Endothelial cell of umbilical vein (primary cell): ENCODE results near the gene PSME3IP1. TPM values are rescaled to one million over a fixed set of nuclear protein-coding genes. Genes with fewer than 3 reads are reported as not detected.

ENCODE experiments used
- BruUV-seq: library from RNA; stranded (reverse); fragments of 400-500 nt; replicated peaks from 2 replicates; lab custom pipeline; 2021; lab: Mats Ljungman, UMichigan
- CTCF ChIA-PET: fragments of 300-600, 350-600 bp; sonication (Branson Sonifier 250); formaldehyde crosslinking; loops from one replicate; lab custom pipeline; 2021; ENCODE audit warnings: antibody characterized with exemption, inconsistent platforms; lab: Charles Lee
- POLR2A ChIA-PET: fragments of 300-600, 350-600 bp; sonication (Branson Sonifier 250); formaldehyde crosslinking; loops from one replicate; lab custom pipeline; 2021; ENCODE audit warnings: antibody characterized with exemption, inconsistent platforms; lab: Charles Lee
- DNase-seq: peaks from one replicate; pipeline ENCODE4 v3.0.0-alpha.2; 2011; ENCODE audit warnings: low read depth, low spot score
- FAIRE-seq: peaks from 2 replicates; lab custom pipeline; 2011; peaks lifted over from hg19 to GRCh38; lab: Jason Lieb, UNC
- H2AFZ ChIP-seq: 2 replicates; pipeline ENCODE4 v1.6.0; 2012; ENCODE audit warnings: low read depth, low read length, control low read depth, inconsistent platforms
- H3K27ac ChIP-seq: 2 replicates; pipeline ENCODE4 v1.5.1; 2011; ENCODE audit warnings: low read depth, mild to moderate bottlenecking, control low read depth, low read length, moderate library complexity; ENCODE audit not compliant: insufficient read depth
- H3K27me3 ChIP-seq, 2 experiments: 2 replicates each; pipeline versions ENCODE4 v1.6.0 to v1.6.1; 2011; ENCODE audit warnings: low read length in 2 of 2, mixed read lengths in 1 of 2; ENCODE audit not compliant: control insufficient read depth in 2 of 2, insufficient read depth in 2 of 2
- H3K36me3 ChIP-seq, 2 experiments: 2 replicates in 1 of 2; 3 replicates in 1 of 2; pipeline ENCODE4 v1.5.1; 2011; ENCODE audit warnings: low read length in 2 of 2, mild to moderate bottlenecking in 1 of 2, moderate library complexity in 1 of 2; ENCODE audit not compliant: control insufficient read depth in 2 of 2, insufficient read depth in 2 of 2; ENCODE audit errors: extremely low read depth in 1 of 2
- H3K4me1 ChIP-seq: 3 replicates; pipeline ENCODE4 v1.5.1; 2011; ENCODE audit warnings: mild to moderate bottlenecking, low read length; ENCODE audit not compliant: control insufficient read depth, insufficient read depth; ENCODE audit errors: extremely low read depth
- H3K4me2 ChIP-seq: 2 replicates; pipeline ENCODE4 v1.6.1; 2011; ENCODE audit warnings: low read length, control low read depth, mixed read lengths; ENCODE audit not compliant: insufficient read depth
- H3K4me3 ChIP-seq, 3 experiments: fragments of 200-600 bp in 1 of 3; sonication (generic), shearing (Covaris generic) in 1 of 3; replicated peaks in 1 of 3; 2 replicates each; pipeline ENCODE4 v1.5.1; 2011 to 2016; ENCODE audit warnings: control low read depth in 3 of 3, low read length in 3 of 3, mild to moderate bottlenecking in 2 of 3, inconsistent platforms in 1 of 3, low read depth in 1 of 3, moderate library complexity in 1 of 3; ENCODE audit not compliant: insufficient read depth in 1 of 3
- H3K79me2 ChIP-seq: 2 replicates; pipeline ENCODE4 v1.6.0; 2012; ENCODE audit warnings: low read length, inconsistent platforms; ENCODE audit not compliant: control insufficient read depth, insufficient read depth
- H3K9ac ChIP-seq: replicated peaks from 2 replicates; pipeline ENCODE3; 2011; ENCODE audit warnings: low read length, control low read depth; ENCODE audit not compliant: insufficient read depth; ENCODE audit errors: extremely low read depth
- H3K9me1 ChIP-seq: replicated peaks from 3 replicates; pipeline ENCODE4 v1.6.0; 2011; ENCODE audit warnings: mild to moderate bottlenecking, low read length; ENCODE audit not compliant: control insufficient read depth, insufficient read depth; ENCODE audit errors: extremely low read depth
- H3K9me3 ChIP-seq: replicated peaks from 2 replicates; pipeline ENCODE4 v1.5.1; 2012; ENCODE audit warnings: low read length, inconsistent platforms; ENCODE audit not compliant: control insufficient read depth, insufficient read depth
- H4K20me1 ChIP-seq: replicated peaks from 2 replicates; pipeline ENCODE3; 2011; ENCODE audit warnings: mild to moderate bottlenecking, low read length; ENCODE audit not compliant: control insufficient read depth, insufficient read depth; ENCODE audit errors: extremely low read depth
- EZH2 ChIP-seq: IDR thresholded peaks from 2 replicates; pipeline ENCODE4 v1.6.1; 2012; ENCODE audit warnings: borderline replicate concordance, low read depth, mild to moderate bottlenecking, moderate library complexity, low read length, inconsistent platforms; ENCODE audit not compliant: severe bottlenecking
- FOS ChIP-seq: IDR thresholded peaks from 2 replicates; pipeline ENCODE4 v1.6.1; 2011; ENCODE audit warnings: mild to moderate bottlenecking, low read length, moderate library complexity, borderline replicate concordance; ENCODE audit not compliant: insufficient read depth
- GATA2 ChIP-seq: IDR thresholded peaks from 2 replicates; pipeline ENCODE4 v1.7.0; 2011; ENCODE audit warnings: low read depth, mild to moderate bottlenecking, moderate library complexity, mixed read lengths, low read length; ENCODE audit not compliant: insufficient read length, insufficient read depth
- JUN ChIP-seq: IDR thresholded peaks from 2 replicates; pipeline ENCODE4 v1.6.1; 2011; ENCODE audit warnings: borderline replicate concordance, low read depth; ENCODE audit not compliant: insufficient read length, insufficient read depth
- MAX ChIP-seq: IDR thresholded peaks from 2 replicates; pipeline ENCODE4 v1.6.1; 2011; ENCODE audit not compliant: insufficient read depth, insufficient read length
- MYC ChIP-seq: IDR thresholded peaks from one replicate; pipeline ENCODE4 v1.6.1; 2011; ENCODE audit warnings: mild to moderate bottlenecking, low read depth, low read length
- POLR2A ChIP-seq: IDR thresholded peaks from 2 replicates; pipeline ENCODE4 v1.6.1; 2012; ENCODE audit warnings: low read depth, mild to moderate bottlenecking, control low read depth, low read length
- POLR2AphosphoS5 ChIP-seq: IDR thresholded peaks from 2 replicates; pipeline ENCODE4 v1.6.1; 2012; ENCODE audit warnings: low read depth, mild to moderate bottlenecking, control low read depth, low read length, moderate library complexity; ENCODE audit not compliant: insufficient read depth
- dilution Hi-C: fragments of 300-500 bp; cut with MboI; formaldehyde crosslinking; loops from one replicate; pipeline ENCODE4 v1.15.0; 2019; ENCODE audit warnings: low sequenced_read_pairs; ENCODE audit not compliant: extremely low pct_ligation_motif_present
- intact Hi-C: fragments of 100-400 bp; cut with micrococcal nuclease; formaldehyde crosslinking; loops from one replicate; pipeline ENCODE4 v1.10.0; 2022
- polyA plus RNA-seq, 4 experiments: library from polyadenylated mRNA; depleted of rRNA in 3 of 4; stranded (reverse) in 3 of 4; unstranded in 1 of 4; fragments of >200 nt; gene quantifications; 2 replicates each; pipeline versions ENCODE4 v1.2.1 to v1.2.3, GENCODE V29; 2011 to 2012; ENCODE audit warnings: missing spikeins in 1 of 4
- total RNA-seq: library from RNA; stranded (reverse); gene quantifications from 2 replicates; pipeline ENCODE4 v1.2.3, GENCODE V29; 2021
- TF ChIP-seq, protein P1 (sequence below), 2 donors: IDR thresholded peaks; 1 replicate in 1 of 2; 2 replicates in 1 of 2; pipeline ENCODE4 v1.5.1; 2011; ENCODE audit warnings: low read length in 2 of 2, mild to moderate bottlenecking in 2 of 2, moderate library complexity in 2 of 2, control low read depth in 1 of 2, inconsistent platforms in 1 of 2, low read depth in 1 of 2; ENCODE audit not compliant: insufficient read depth in 1 of 2; ENCODE audit errors: extremely low read depth in 1 of 2

PSME3IP1 gene
- total and polyA plus RNA-seq, 2 donors (not counting 3 experiments of a cell fraction or from before 2014, with no cell fraction given), result 86.2 to 91.8 TPM

- no peaks in the 10 kb centered on the region for H3K27me3 ChIP-seq
- FAIRE-seq, result no peak
- peaks cover 45% of the 10 kb centered on the region for H3K4me1 ChIP-seq
- peaks cover 0 to 14% of the 10 kb centered on the region in 2 experiments for H3K36me3 ChIP-seq
- H3K4me3 ChIP-seq, result no peak overlapping the region
- no peak overlapping the region for H3K27ac ChIP-seq
- no TSS peak for BruUV-seq
- H3K9ac ChIP-seq, result no peak overlapping the region
- intact Hi-C loops (no loop called here), dilution Hi-C loops (loop anchor here (5.0 kb wide), 1 partner anchor 33 kb away; no protein-coding TSS in a partner anchor)
- no peaks in the 10 kb centered on the region for H3K9me3 ChIP-seq
- H4K20me1 ChIP-seq, result no peaks in the 10 kb centered on the region
- ChIA-PET CTCF (interaction anchor here (0.7 to 6.4 kb wide), 4 partner anchors 12 to 56 kb away, joined by 3 to 57 read pairs (median 4); partner anchors contain the start of gene CPNE2), POLR2A (no interaction called here)
- no peak overlapping the region for H3K4me2 ChIP-seq
- DNase-seq, result no peak
- no peaks in the 10 kb centered on the region for H3K79me2 ChIP-seq
- no peak overlapping the region for H2AFZ ChIP-seq
- no peaks in the 10 kb centered on the region for H3K9me1 ChIP-seq
- no peak for TF ChIP-seq POLR2A
Observed at GRCh38 chr16:57149391-57149790, 36.4 kb downstream of the PSME3IP1 start.

DNA sequence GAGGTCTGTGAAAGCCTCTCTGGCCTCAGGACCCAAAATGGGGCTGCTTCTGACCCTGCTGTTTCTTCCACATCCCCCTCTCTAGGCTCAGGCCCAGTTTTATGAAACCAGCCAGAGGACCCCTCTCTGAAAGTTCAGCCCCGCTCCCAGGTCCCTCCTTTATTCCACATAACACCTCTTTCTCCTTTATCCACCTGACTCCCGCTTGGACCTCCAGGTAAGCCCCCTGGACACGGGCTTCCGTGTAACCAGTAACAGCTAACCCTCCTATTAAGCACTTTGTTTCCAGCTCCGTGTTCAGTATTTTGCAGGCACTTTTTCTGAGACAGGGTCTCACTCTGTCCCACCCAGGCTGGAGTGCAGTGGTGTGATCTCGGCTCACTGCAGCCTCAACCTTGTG is 37.4 kb downstream of the PSME3IP1 start:
- Histone ChIP-seq H3K4me3 (no peak overlapping the region), H3K4me1 (peaks cover 48% of the 10 kb centered on the region), H3K27me3 (no peaks in the 10 kb centered on the region), H3K9ac (peak overlapping the region; percentile 31), H3K79me2 (no peaks in the 10 kb centered on the region), H3K36me3 (peaks cover 0 to 5% of the 10 kb centered on the region in 2 experiments), H4K20me1 (no peaks in the 10 kb centered on the region), H3K4me2 (peak overlapping the region; percentile 67), H2AFZ (no peak overlapping the region), H3K9me3 (no peaks in the 10 kb centered on the region), H3K27ac (peak overlapping the region; percentile 84), H3K9me1 (no peaks in the 10 kb centered on the region)
- ChIA-PET CTCF (interaction anchor here (1.0 to 6.4 kb wide), 4 partner anchors 8 to 56 kb away, joined by 3 to 57 read pairs (median 6); partner anchors contain the start of gene CPNE2), POLR2A (interaction anchor here (1.5 kb wide), 1 partner anchor 56 kb away, joined by 5 read pairs; the partner anchor contains the start of gene CPNE2)
- FAIRE-seq, result peak; percentile 50
- no peak for DNase-seq
- dilution Hi-C loops (loop anchor here (5.0 kb wide), 1 partner anchor 34 kb away; no protein-coding TSS in a partner anchor), intact Hi-C loops (no loop called here)
- TF ChIP-seq JUN (no peak), POLR2AphosphoS5 (no peak), FOS (no peak), POLR2A (no peak), GATA2 (no peak), EZH2 (no peak), MYC (no peak), MAX (no peak)
- TF ChIP-seq, protein P1, sequence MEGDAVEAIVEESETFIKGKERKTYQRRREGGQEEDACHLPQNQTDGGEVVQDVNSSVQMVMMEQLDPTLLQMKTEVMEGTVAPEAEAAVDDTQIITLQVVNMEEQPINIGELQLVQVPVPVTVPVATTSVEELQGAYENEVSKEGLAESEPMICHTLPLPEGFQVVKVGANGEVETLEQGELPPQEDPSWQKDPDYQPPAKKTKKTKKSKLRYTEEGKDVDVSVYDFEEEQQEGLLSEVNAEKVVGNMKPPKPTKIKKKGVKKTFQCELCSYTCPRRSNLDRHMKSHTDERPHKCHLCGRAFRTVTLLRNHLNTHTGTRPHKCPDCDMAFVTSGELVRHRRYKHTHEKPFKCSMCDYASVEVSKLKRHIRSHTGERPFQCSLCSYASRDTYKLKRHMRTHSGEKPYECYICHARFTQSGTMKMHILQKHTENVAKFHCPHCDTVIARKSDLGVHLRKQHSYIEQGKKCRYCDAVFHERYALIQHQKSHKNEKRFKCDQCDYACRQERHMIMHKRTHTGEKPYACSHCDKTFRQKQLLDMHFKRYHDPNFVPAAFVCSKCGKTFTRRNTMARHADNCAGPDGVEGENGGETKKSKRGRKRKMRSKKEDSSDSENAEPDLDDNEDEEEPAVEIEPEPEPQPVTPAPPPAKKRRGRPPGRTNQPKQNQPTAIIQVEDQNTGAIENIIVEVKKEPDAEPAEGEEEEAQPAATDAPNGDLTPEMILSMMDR (IDR thresholded peaks at IDR 0.05; ENCODE audit: extremely low read depth in 1 of 2, insufficient read depth in 1 of 2, low read depth in 1 of 2, low read length in 2 of 2), result no peak
- BruUV-seq, result no TSS peak
